Glutamatergic neuron (in vitro differentiated cells): ENCODE results near the gene HEPHL1. TPM values are rescaled to one million over a fixed set of nuclear protein-coding genes. Genes with fewer than 3 reads are reported as not detected.

Experiments
- DNase-seq: peaks from one replicate; pipeline ENCODE4 v3.0.0; 2022
- H3K27ac Mint-ChIP-seq: one replicate; pipeline ENCODE4 v1.8.0; 2020; ENCODE audit warnings: mild to moderate bottlenecking, mixed read lengths, inconsistent platforms; ENCODE audit not compliant: unreplicated experiment
- H3K27me3 Mint-ChIP-seq: one replicate; pipeline ENCODE4 v1.8.0; 2020; ENCODE audit warnings: mild to moderate bottlenecking, moderate library complexity, mixed read lengths, inconsistent platforms; ENCODE audit not compliant: unreplicated experiment
- H3K36me3 Mint-ChIP-seq: one replicate; pipeline ENCODE4 v1.8.0; 2020; ENCODE audit warnings: mild to moderate bottlenecking, mixed read lengths, inconsistent platforms; ENCODE audit not compliant: unreplicated experiment
- H3K4me1 Mint-ChIP-seq: one replicate; pipeline ENCODE4 v1.8.0; 2020; ENCODE audit warnings: mild to moderate bottlenecking, low read depth, mixed read lengths, inconsistent platforms; ENCODE audit not compliant: unreplicated experiment
- H3K4me3 Mint-ChIP-seq: one replicate; pipeline ENCODE4 v1.8.0; 2020; ENCODE audit warnings: mild to moderate bottlenecking, mixed read lengths, inconsistent platforms; ENCODE audit not compliant: unreplicated experiment
- H3K9me3 Mint-ChIP-seq: one replicate; pipeline ENCODE4 v1.8.0; 2020; ENCODE audit warnings: mild to moderate bottlenecking, moderate library complexity, mixed read lengths, inconsistent platforms; ENCODE audit not compliant: unreplicated experiment
- CTCF ChIP-seq: fragments of 200-600 bp; sonication (generic); IDR thresholded peaks from one replicate; pipeline ENCODE4 v1.5.0; 2021; ENCODE audit not compliant: partially characterized antibody, unreplicated experiment
- total RNA-seq: library from RNA; stranded (reverse); fragmentation: NEBNext Ultra II Directional; extraction: Animal tissue kit (Norgen Biotek cat#: 25700); gene quantifications from one replicate; pipeline ENCODE4 v1.2.1, GENCODE V29; 2021; ENCODE audit not compliant: unreplicated experiment

HEPHL1 gene
- total RNA-seq, 1 donor from 2014 or later, result not detected

GRCh38 chr11:94066901-94067429, 45.8 kb downstream of the HEPHL1 start:
- Mint-ChIP-seq H3K36me3 (no peaks in the 10 kb centered on the region), H3K27me3 (no peaks in the 10 kb centered on the region), H3K27ac (no peak overlapping the region), H3K4me3 (no peak overlapping the region), H3K4me1 (no peaks in the 10 kb centered on the region), H3K9me3 (no peaks in the 10 kb centered on the region)
- no peak for TF ChIP-seq CTCF
- DNase-seq, result no peak

GRCh38 chr11:94068764-94069163, 47.6 kb downstream of the HEPHL1 start:
- TF ChIP-seq CTCF, result no peak
- H3K27ac Mint-ChIP-seq, result no peak overlapping the region
- H3K9me3 Mint-ChIP-seq, result no peaks in the 10 kb centered on the region
- no peaks in the 10 kb centered on the region for H3K27me3 Mint-ChIP-seq
- H3K4me3 Mint-ChIP-seq, result no peak overlapping the region
- no peaks in the 10 kb centered on the region for H3K36me3 Mint-ChIP-seq
- no peaks in the 10 kb centered on the region for H3K4me1 Mint-ChIP-seq
- no peak for DNase-seq

DNA sequence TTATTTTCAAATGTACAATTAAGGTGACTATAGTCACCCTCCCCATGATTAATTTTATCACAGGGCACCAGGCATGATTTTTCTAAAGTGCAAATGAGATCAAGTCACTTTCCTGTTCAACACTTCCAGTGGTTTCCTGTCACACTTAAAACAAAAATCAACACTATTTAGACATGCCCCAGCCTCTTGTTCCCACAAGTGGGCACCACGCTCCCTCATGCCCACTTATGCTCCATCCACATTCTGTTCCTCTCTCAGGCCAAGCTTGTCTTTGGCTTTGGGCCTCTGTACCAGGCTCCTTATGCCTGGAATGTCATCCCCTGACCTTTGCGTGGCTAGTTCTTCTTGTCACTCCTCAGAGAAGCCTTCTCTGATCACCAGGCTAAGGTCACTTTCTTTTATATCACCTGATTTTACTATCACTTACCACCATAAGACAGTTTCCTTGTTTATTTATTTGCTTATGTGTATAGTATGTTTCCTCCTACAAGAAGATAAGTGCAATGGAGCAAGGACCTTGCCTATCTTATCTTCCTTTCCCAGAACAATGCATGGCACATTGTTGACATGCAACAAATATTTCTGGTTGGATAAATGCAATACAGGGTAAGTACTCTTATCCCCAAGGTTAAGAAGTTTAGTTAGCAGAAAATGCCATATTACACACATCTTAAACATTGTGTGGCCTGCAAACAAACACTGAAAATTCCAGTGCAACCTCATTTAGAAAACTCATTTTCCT, 56.6 kb downstream of the HEPHL1 start:
- Mint-ChIP-seq H3K36me3 (no peaks in the 10 kb centered on the region), H3K27ac (no peak overlapping the region), H3K9me3 (no peaks in the 10 kb centered on the region), H3K27me3 (peaks cover 2% of the 10 kb centered on the region), H3K4me1 (no peaks in the 10 kb centered on the region), H3K4me3 (no peak overlapping the region)
- TF ChIP-seq CTCF, result no peak
- DNase-seq, result no peak

DNA sequence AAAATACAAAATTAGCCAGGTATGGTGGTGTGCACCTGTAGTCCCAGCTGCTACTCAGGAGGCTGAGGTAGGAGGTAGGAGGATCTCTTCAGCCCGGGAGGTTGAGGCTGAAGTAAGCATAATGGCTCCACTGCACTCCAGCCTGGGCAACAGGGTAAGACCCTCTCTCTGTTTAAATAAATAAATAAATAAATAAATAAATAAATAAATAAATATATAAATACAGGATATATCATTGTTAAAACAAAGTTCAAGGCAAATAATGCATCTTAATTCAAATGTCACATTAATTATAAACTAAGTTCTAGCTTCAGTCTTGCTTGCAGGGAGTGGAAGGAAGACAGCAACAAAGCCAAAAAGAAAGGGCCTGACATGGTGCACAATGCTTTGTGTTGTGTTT, 63.0 kb downstream of the HEPHL1 start:
- Mint-ChIP-seq H3K27ac (no peak overlapping the region), H3K9me3 (no peaks in the 10 kb centered on the region), H3K4me3 (no peak overlapping the region), H3K36me3 (no peaks in the 10 kb centered on the region), H3K27me3 (peaks cover 2% of the 10 kb centered on the region), H3K4me1 (no peaks in the 10 kb centered on the region)
- DNase-seq, result no peak
- TF ChIP-seq CTCF, result no peak

DNA sequence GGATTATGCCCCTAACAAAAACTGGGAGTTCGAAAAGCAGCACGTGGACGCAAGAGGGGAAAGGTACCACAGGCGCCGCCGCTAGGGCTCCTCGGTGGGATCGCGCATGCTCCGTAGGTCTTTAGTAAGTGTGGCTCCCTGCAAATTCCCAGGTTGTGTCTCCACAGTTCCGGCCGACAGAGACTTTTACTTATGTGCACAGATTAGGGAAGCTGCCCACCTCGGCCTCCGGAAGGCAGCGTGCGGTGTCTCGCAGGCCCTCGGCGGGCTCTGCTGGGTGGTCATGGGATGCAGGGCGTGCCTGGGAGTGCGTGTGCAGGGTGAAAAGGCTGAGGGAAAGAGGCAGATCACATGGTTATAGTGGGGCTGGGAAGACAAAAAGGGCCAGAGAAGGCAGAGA, 67.8 kb downstream of the HEPHL1 start:
- Mint-ChIP-seq H3K9me3 (peaks cover 2% of the 10 kb centered on the region), H3K27me3 (no peaks in the 10 kb centered on the region), H3K27ac (no peak overlapping the region), H3K4me3 (no peak overlapping the region), H3K4me1 (no peaks in the 10 kb centered on the region), H3K36me3 (no peaks in the 10 kb centered on the region)
- no peak for DNase-seq
- no peak for TF ChIP-seq CTCF
